Effector memory CD4-positive, alpha-beta T cell (primary cell): Measurements from ENCODE around the gene TNFRSF1A.

Experiments
- DNase-seq, 3 donors: peaks; one replicate each; pipeline ENCODE4 v3.0.0-alpha.2; 2020
- H3K27ac ChIP-seq: 2 replicates; pipeline ENCODE4 v1.7.0; 2013; ENCODE audit warnings: mild to moderate bottlenecking, low read length, moderate library complexity; ENCODE audit not compliant: insufficient read depth, poor library complexity, severe bottlenecking
- H3K27me3 ChIP-seq: replicated peaks from 2 replicates; pipeline ENCODE4 v1.7.0; 2013; ENCODE audit warnings: mild to moderate bottlenecking, low read length; ENCODE audit not compliant: insufficient read depth, control insufficient read depth, poor library complexity, severe bottlenecking
- H3K36me3 ChIP-seq: 2 replicates; pipeline ENCODE4 v1.7.0; 2013; ENCODE audit warnings: mild to moderate bottlenecking, low read length, moderate library complexity; ENCODE audit not compliant: control insufficient read depth, insufficient read depth
- H3K4me1 ChIP-seq: 2 replicates; pipeline ENCODE4 v1.7.0; 2013; ENCODE audit warnings: low read length, mild to moderate bottlenecking; ENCODE audit not compliant: control insufficient read depth, insufficient read depth, poor library complexity, severe bottlenecking
- H3K4me3 ChIP-seq: 2 replicates; pipeline ENCODE4 v1.7.0; 2013; ENCODE audit warnings: low read length, low read depth, mild to moderate bottlenecking; ENCODE audit not compliant: insufficient read depth, poor library complexity, severe bottlenecking
- H3K9me3 ChIP-seq: 2 replicates; pipeline ENCODE4 v1.7.0; 2013; ENCODE audit warnings: mild to moderate bottlenecking, low read length, moderate library complexity; ENCODE audit not compliant: control insufficient read depth

The TNFRSF1A gene

DNA sequence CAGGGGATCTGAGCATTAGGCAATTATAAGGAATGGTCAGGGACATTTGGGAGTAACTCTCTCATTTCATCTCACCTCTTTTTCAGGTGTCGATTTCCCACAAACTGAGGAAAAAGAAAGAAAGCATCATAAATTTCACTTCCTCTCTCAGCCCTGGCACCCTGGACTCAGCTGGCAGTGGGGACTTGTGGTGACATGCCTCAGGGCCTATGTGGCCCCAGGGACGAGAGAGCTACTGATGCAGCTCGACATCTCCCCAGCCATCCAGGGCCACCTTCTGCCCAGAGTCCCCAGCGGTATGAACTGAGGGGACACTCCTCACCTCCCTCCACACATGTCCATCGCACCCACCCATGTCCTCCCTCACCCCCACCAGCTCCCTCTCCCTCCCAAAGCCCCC, 11.7 kb downstream of the TNFRSF1A start:
- Histone ChIP-seq H3K9me3 (no peaks in the 10 kb centered on the region), H3K27me3 (no peaks in the 10 kb centered on the region), H3K27ac (no peak overlapping the region), H3K4me1 (peaks cover 15% of the 10 kb centered on the region), H3K4me3 (no peak overlapping the region), H3K36me3 (peaks cover 58% of the 10 kb centered on the region)
- DNase-seq = no peak

DNA sequence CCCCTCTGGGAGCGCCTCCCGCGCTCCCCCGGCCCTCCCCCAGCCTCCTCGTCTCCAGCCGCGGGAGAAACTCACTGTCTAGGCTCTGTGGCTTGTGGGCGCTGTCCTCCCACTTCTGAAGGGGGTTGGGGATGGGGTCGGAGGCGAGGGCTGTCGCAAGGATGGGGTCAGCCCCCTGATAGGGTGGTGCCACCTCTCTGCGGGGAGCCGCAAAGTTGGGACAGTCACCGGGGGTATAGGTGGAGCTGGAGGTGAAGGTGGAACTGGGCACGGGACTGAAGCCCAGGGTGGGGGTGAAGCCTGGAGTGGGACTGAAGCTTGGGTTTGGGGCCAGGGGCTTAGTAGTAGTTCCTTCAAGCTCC, 12.2 kb downstream of the TNFRSF1A start:
- Histone ChIP-seq H3K27ac (no peak overlapping the region), H3K9me3 (no peaks in the 10 kb centered on the region), H3K4me1 (peaks cover 13% of the 10 kb centered on the region), H3K36me3 (peaks cover 58% of the 10 kb centered on the region), H3K27me3 (no peaks in the 10 kb centered on the region), H3K4me3 (no peak overlapping the region)
- no peak for DNase-seq

DNA sequence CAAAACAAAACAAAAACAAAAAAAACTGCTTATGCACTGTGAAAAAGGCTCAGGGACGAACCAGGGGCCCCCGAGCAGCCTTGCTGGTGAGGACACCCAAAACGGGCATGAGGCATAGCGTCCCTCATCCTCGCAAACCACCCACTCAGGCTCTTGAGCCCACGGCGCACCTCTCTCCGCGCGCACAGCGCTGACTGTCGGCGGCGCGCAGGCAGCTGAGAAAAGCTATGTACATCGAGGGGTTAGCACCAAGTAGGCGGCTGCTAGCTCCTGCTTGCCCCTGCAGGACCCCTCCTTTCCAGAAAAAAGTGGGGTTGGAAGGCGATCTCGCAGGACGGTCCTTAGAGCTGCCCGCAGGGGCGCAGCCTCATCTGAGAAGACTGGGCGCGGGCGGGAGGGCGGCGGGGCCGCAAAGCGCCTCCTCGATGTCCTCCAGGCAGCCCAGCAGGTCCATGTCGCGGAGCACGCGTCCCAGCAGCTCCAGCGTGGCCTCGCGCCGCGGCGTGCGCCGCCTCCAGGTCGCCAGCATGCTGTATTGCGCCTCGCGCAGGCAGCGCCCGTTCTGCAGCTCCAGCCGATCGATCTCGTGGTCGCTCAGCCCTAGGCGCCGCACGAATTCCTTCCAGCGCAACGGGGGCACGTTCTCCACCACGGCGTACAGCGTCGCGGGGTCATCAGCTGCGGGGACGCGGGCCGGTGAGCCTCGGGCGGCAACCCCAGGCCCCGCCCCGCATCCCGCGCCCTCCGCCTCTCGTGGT, 12.8 kb downstream of the TNFRSF1A start:
- H3K9me3 ChIP-seq = no peaks in the 10 kb centered on the region
- H3K4me1 ChIP-seq = peaks cover 11% of the 10 kb centered on the region
- no peak for DNase-seq
- H3K4me3 ChIP-seq = no peak overlapping the region
- no peaks in the 10 kb centered on the region for H3K27me3 ChIP-seq
- H3K27ac ChIP-seq = no peak overlapping the region
- peaks cover 58% of the 10 kb centered on the region for H3K36me3 ChIP-seq

DNA sequence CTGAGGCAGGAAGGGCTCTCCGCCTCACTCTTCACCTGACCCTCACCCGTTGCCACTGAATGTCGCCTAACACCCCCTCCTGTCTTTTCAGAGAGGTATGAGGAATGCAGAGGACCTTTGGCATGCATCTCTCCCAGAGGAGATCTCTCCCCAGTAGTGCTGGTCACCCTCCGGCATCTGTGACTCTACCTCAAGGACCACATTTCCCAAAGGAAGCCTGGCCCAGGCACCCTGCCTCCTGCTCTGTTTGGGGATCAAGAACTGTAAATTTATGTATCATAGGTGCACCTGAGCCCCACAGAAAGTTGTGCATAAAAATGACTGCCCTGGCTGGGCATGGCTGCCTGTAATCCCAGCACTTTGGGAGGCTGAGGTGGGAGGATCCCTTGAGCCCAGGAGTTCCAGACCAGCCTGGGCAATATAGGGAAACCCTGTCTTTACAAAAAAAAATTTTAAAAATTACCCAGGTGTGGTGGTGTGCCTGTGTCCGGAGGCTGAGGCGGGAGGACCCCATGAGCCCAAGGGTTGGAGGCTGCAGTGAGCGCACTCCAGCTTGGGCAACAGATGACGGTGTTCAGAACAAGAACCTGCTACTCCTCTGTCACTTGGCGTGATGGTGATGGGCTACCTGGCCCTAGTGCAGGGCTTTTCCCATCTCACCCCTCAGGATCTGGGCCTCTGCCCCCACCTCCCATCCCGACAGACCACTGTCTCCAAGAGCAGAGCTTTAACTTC, 13.7 kb downstream of the TNFRSF1A start:
- H3K4me3 ChIP-seq = no peak overlapping the region
- peaks cover 48% of the 10 kb centered on the region for H3K36me3 ChIP-seq
- H3K4me1 ChIP-seq = peaks cover 14% of the 10 kb centered on the region
- H3K27me3 ChIP-seq = no peaks in the 10 kb centered on the region
- no peaks in the 10 kb centered on the region for H3K9me3 ChIP-seq
- H3K27ac ChIP-seq = no peak overlapping the region
- no peak for DNase-seq

DNA sequence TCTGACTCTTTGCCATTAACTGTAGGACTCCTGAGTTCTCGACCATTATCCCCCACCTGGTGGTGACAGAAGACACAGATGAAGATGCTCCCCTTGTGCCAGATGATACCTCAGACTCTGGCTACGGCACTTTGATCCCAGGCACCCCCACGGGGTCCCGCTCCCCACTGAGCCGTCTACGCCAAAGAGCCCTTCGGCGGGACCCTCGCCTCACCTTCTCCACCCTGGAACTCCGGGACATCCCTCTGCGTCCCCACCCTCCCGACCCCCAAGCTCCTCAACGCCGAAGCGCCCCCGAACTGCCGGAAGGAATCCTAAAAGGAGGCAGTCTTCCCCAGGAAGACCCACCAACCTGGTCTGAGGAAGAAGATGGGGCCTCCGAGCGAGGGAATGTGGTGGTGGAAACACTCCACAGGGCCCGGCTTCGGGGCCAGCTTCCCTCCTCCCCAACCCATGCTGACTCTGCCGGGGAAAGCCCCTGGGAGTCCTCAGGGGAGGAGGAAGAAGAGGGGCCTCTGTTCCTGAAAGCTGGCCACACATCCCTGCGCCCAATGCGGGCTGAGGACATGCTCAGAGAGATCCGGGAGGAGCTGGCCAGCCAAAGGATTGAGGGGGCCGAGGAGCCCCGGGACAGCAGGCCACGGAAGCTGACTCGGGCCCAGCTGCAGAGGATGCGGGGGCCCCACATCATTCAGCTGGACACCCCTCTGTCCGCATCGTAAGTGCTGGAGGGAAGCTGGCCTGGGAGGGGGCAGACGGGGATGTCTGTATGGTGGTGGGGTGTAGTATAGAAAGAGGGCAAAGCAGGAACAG, 14.4 kb downstream of the TNFRSF1A start:
- peaks cover 41% of the 10 kb centered on the region for H3K36me3 ChIP-seq
- H3K4me3 ChIP-seq = no peak overlapping the region
- H3K27ac ChIP-seq = no peak overlapping the region
- no peak for DNase-seq
- peaks cover 22% of the 10 kb centered on the region for H3K4me1 ChIP-seq
- no peaks in the 10 kb centered on the region for H3K9me3 ChIP-seq
- no peaks in the 10 kb centered on the region for H3K27me3 ChIP-seq

DNA sequence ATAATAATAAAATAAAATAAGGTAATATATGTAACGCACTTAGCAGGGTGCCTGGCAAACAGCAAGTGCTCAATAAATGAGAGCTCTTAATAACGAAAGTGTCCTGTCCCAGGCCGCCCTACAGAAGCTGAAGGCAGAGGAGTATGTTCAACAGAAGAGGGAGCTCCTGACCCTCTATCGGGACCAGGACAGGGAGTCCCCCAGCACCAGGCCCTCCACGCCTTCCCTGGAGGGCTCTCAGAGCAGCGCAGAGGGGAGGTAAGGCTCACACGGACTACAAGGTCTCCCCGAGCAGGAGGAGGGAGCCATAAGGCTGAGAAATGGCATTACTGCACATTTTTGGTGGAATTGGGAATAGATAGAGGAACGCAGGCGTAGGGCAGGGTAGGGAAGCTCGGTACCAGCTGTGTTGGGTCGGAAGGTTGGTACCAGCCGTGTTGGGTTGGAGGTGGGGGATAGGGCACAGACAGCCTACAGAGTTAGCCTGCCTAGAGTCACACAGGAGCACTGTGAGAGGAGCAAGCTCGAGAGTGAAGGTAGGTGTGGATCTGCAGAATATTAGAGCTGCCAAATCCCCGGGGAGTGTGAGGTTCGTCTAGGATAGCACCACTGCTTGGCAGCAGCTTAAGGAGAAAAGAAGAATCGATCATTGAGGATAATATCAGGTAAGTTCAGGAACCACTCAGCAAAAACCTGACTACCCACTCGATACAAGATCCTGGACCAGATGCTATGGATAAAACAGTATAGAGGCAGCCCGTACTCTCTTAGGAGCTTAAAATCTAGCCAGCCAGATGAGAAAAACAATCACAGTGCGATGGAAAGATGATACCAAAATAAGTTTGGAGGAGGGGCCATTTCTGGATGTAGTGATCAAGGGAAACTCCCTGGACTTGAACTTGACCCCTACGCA, 15.3 kb downstream of the TNFRSF1A start:
- H3K9me3 ChIP-seq = no peaks in the 10 kb centered on the region
- no peak overlapping the region for H3K4me3 ChIP-seq
- no peak overlapping the region for H3K27ac ChIP-seq
- peaks cover 32% of the 10 kb centered on the region for H3K36me3 ChIP-seq
- H3K4me1 ChIP-seq = peaks cover 22% of the 10 kb centered on the region
- no peaks in the 10 kb centered on the region for H3K27me3 ChIP-seq
- no peak for DNase-seq

DNA sequence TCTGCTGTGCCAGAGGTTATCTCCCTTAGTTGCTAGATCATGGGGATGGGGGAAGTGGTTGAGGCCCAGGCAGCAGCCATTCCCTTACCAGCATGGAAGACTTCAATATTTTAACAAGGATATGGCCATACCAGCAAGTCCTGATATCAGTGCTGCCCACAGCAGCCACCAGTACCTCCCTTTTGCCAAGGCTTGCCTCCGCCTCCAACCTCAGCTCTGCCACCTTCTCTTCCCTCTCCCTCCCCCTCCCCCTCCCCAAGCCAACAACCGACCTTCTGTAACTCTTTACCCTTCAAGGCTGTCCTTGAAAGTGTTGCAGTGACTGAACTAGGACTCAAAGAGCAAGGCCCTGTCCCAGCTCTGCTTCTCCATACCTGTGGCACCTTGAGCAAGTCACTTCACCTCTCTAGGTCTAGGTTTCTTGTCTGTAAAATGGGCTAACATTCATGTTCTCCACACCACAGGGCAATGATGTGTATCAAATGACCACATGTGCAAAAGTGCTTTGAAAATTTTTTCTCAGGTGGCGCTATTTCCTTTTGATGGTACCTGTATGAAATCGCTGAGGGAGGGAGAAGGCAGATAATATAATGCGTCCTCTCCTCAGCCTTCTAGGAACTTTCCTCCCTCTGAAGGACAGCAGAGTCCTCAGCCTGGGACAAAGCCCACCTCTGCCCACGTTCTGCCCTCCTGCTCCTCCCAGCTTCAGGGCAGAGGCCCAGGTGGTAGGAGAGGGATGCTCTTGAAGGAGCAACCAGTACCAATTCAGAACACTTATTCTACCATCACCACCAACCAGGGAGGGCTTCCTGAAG, 16.7 kb downstream of the TNFRSF1A start:
- Histone ChIP-seq H3K9me3 (no peaks in the 10 kb centered on the region), H3K36me3 (peaks cover 18% of the 10 kb centered on the region), H3K4me3 (no peak overlapping the region), H3K4me1 (peaks cover 22% of the 10 kb centered on the region), H3K27ac (peak overlapping the region; percentile 41), H3K27me3 (no peaks in the 10 kb centered on the region)
- DNase-seq = no peak

DNA sequence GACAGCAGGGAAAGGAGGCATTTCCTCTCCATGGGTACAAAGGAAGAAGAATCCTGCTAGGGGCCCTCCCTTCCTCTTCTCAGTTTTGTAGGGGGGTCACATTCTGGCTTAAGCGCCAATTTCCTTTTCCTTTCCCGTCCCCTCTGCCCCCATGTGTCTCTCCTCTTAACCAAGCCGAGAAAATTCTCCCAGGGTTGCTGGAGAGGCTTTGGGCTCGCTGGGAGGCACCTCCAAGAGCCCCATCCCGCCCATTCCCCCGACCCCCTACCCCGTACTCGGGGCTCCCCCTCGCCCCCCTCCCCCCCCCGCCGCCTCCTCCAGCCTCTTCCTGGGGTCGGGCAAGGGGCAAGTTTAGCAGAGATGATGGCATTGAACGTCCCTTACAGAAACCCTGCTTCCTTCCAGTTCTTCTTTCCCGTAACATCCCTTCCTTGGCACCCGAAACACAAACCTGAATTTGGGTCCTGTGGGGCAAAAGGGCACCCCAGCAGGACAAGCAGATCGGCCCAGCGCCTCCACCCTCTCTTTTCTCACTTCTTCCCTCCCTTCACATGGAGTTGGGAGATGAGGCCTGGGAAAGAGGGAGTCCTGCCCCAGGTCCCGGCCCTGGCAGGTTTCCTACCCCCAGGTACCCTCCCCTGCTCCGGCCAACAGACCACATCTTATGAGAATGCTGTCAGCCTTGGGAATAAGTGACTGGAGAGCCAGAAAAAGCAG, 17.7 kb downstream of the TNFRSF1A start:
- Histone ChIP-seq H3K36me3 (peaks cover 8% of the 10 kb centered on the region), H3K9me3 (no peaks in the 10 kb centered on the region), H3K27ac (peak overlapping the region; percentile 46), H3K27me3 (no peaks in the 10 kb centered on the region), H3K4me3 (peak overlapping the region; percentile 5), H3K4me1 (peaks cover 22% of the 10 kb centered on the region)
- no peak for DNase-seq
